IPS-NIHi11 (cell line): ENCODE results near the gene PDE4A.
"Not testable (repeated sequence)": the region's sequence is repeated elsewhere in the genome, so short reads cannot be mapped to it uniquely, and the experiment has no call there.

Experiments
- DNase-seq: peaks from one replicate; pipeline ENCODE4 v3.0.0; 2012; ENCODE audit warnings: mixed read lengths, low spot score

PDE4A gene

GRCh38 chr19:10420444-10421239, at the start of gene PDE4A:
Gene PDE4A, plus strand, starts transcription at chr19:10420538. Its CDS starts 227 bp downstream, at chr19:10420765.
- DNase-seq = peak; percentile 53

GRCh38 chr19:10372690-10373089, 47.6 kb upstream of the PDE4A start:
- no peak for DNase-seq

DNA sequence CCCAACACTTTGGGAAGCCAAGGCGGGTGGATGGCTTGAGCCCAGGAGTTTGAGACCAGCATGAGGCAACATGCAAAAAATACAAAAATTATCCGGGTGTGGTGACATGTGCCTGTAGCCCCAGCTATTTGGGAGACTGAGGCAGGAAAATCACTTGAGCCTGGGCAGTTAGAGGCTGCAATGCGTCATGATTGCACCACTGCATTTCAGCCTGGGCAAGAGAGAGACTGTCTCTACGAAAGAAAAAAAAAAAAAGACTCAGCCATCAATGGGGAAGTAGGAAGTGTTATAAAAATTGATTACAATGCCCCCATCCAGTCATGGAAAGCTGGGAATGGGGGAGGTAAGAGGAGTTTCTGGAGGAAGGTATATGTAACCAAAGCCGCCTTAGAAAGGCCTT, 45.4 kb upstream of the PDE4A start:
- no peak for DNase-seq

DNA sequence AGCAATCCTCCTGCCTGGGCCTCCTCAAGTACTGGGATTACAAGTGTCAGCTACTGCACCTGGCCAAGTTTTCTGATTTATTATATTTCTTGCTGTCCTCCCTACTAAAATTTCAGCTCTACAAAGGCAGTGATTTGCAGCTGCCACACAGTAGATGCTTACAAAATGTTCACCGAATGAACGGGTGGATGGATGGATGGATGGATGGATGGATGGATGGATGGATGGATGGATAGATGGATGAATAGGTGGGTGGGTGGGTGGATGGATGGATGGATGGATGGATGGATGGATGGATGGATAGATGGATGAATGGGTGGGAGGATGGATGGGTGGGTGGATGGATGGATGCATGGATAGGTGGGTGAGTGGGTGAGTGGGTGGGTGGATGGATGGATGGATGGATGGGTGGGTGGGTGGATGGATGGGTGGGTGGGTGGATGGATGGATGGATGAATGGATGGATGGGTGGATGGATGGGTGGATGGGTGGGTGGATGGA, 43.1 kb upstream of the PDE4A start:
- not testable (repeated sequence) for DNase-seq

DNA sequence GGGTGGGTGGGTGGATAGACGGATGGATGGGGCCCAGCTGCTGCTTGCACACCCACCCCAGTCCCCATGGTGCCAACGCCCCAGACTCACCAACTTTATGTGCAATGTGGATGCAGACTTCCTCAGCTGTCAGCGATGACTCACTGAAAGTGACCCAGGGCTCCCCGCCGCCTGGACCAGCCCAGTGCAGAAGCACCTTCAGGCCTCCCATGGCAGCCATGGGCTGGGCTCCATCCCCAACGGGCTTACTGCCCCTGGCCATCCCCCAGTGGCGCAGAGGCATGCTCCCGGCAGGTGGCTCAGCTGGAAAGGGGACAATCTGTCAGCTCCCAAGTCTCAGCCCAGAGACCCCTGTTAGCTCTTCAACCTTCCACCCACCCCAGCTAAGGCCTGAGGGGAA, 42.2 kb upstream of the PDE4A start:
- DNase-seq = no peak

- no peak for DNase-seq
Observed at GRCh38 chr19:10379880-10380312, 40.4 kb upstream of the PDE4A start.

- DNase-seq = peak; percentile 100
Observed at GRCh38 chr19:10380313-10381102, 39.8 kb upstream of the PDE4A start, which contains the start of gene TYK2. Gene TYK2, minus strand, starts transcription at chr19:10380572. Its CDS starts 2,166 bp downstream, at chr19:10378406.

DNA sequence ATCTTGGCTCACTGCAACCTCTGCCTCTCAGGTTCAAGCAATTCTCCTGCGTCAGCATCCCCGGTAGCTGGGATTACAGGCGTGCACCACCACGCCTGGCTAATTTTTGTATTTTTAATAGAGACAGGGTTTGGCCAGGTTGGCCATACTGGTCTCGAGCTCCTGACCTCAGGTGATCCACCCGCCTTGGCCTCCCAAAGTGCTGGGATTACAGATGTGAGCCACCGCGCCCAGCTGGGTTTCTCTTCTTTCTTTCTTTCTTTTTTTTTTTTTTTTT, 37.2 kb upstream of the PDE4A start:
- DNase-seq = not testable (repeated sequence)

DNA sequence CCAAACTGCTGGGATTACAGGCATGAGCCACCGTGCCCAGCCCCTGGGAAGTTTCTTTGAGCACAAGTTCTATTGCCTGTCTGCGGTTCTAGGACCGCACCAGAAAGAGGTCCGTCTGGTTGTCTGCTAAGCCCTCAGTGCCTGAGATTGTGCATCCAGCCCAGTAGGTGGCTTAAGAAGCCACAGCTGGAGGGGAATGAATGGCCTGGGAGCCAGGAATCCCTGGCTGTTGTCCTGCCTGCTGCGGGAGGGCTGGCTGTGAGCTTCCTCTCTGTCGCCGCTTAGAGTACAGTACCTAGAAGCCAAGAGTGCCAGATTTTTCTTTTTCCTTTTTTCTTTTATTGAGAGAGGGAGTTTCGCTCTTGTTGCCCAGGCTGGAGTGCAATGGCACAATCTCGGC, 35.8 kb upstream of the PDE4A start:
- no peak for DNase-seq

- DNase-seq = peak; percentile 69
Observed at GRCh38 chr19:10388957-10389356, 31.4 kb upstream of the PDE4A start.

DNA sequence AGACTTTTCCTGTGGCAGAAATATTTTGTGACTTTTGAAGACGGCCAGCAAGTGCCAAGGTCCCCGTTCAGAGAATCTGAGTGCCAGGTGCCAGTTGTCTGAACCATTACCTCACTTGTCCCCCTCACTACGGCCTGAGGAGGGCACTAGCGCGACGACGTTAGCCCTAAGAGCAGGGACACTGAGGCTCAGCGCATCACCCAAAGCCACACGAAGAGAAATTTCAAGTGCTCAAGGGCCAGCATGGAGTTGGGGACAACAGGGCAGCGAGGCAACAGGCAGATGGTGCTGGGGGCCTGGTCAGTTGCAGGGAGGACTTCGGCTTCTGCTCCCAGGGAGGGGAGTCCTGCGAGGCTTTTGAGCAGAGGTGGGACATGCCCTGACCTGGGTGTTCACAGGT, 30.5 kb upstream of the PDE4A start:
- no peak for DNase-seq

GRCh38 chr19:10390652-10391286, 29.6 kb upstream of the PDE4A start:
- peak; percentile 85 for DNase-seq

GRCh38 chr19:10392120-10392519, 28.2 kb upstream of the PDE4A start:
- DNase-seq = no peak

GRCh38 chr19:10393137-10393536, 27.2 kb upstream of the PDE4A start:
- no peak for DNase-seq

- no peak for DNase-seq
Observed at GRCh38 chr19:10395003-10395402, 25.3 kb upstream of the PDE4A start.

DNA sequence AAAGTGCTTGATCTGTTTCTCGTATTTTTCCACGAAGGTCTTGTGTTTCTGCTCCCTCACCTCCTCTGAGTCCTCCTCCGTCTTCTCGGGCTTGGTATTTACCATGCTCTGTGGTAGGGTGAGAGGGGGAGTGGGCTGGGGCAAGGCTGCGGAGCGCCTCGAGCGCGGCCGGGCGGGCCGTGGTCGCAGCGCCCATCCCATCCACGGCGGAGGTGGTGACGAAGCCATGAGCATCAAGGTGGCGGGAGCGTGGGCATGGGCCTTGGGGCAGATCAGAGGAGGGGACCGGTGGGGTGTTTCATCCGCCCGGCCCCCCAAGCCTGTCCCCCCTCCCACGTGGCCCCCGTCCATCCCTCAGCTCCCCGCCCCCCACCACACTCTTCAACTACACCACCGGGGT, 24.9 kb upstream of the PDE4A start:
- DNase-seq = no peak

DNA sequence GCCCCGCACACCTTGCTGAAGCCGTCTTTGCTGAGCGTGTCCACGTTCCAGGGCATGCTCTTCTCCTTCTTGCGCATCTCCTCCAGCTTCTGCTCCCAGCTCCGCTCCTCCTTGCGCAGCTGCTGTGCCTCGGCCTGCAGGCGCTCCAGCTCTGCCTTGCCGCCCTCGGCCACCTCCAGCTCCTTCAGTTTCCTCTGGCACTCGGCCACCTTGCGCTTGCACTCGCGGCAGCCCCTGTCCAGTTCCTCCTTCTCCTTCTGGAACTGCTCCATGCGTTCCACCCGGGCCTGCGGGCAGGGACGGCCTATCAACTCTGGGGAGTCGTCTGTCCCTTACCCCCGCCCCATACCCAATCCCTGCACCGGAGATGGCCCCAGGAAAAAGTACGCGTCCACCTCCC, 24.4 kb upstream of the PDE4A start:
- no peak for DNase-seq

DNA sequence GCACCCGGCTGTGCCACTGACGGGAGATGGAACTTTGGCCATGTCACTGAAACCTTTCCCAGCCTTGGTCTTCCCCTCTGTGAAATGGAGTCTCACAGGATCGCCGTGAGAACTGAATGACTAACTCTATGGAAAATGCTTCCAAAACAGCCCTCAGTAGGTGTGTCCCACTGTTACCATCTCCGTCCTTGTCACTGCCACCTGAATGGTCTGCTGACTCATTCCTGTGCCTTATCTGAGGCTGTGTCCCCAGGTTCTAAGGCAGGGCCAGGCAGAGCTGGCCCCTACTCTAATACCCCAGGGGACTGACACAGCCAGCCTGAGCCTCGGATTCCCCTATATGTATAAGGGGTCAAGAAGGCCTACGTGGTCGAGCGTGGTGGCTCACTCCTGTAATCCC, 21.5 kb upstream of the PDE4A start:
- DNase-seq = no peak

GRCh38 chr19:10399340-10399739, 21.0 kb upstream of the PDE4A start:
- DNase-seq = not testable (repeated sequence)

DNA sequence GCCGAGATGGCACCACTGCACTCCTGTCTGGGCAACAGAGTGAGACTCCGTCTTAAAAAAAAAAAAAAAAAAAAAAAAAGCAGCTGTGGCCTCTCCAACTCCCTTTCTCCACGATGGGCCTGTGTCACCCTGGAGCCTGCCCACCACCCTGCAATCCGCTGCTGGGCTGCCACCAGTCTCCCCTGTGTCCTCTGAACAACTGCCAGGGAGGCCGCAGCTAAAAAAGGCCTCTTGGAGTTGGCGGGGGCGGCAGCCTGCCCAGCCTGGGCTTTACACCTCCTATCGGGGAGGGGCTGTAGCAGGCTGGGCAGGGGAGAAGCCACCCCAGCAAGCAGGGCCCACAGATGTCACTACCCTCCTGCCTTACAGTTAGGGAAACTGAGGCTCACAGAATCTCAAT, 20.5 kb upstream of the PDE4A start:
- no peak for DNase-seq

DNA sequence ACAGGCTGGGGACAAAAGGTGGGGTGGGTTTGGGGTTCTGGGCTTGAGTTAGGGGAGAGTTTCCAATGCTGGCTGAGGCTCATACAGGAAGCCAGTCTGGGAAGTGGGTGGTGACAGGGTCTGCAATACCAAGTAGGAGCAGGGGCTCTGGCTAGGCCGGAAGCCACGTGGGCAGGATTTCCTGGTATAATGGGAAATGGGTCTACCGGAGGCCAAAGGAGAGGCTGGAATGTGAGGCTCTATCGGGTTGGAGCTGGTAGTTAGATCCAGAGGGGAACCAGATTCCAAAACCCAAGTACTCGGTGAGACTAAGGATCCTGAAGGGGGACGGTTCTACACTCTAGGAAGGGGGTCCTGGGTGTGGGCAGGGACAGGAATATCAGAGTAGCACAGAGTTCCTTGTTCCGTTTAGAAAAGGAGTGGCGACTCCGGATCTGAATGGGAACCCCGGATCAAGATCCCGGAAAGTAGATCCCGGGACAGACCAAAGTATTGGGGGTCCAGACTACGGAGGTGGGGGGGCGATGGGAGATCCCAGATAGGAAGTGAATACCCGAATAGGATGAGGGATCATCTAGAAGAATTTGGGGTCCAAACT, 17.8 kb upstream of the PDE4A start:
- no peak for DNase-seq
